HepG2 (cell line): Measurements from ENCODE around the gene IARS2. TPM values are rescaled to one million over a fixed set of nuclear protein-coding genes. Genes with fewer than 3 reads are reported as not detected.
A peak's percentile ranks its signal among the peaks of the same experiment; 100 is the strongest.

ENCODE experiments used
- CCAR2 ChIP-seq: fragments of 200-400 bp; formaldehyde crosslinking; optimal IDR thresholded peaks from 2 replicates; pipeline ENCODE3; 2018; ENCODE audit warnings: low read depth, mild to moderate bottlenecking, low read length, moderate library complexity
- CEBPB ChIP-seq: IDR thresholded peaks from 2 replicates; pipeline ENCODE4 v1.6.1; 2011; ENCODE audit warnings: low read depth, low read length, improper control_type of control experiment, borderline replicate concordance
- CHCHD3 ChIP-seq: sonication (generic); formaldehyde crosslinking; IDR thresholded peaks from 2 replicates; pipeline ENCODE4 v1.8.0; 2022; ENCODE audit warnings: mild to moderate bottlenecking, missing genetic modification reagents, moderate library complexity
- ERF ChIP-seq: IDR thresholded peaks from 2 replicates; pipeline ENCODE4 v1.6.1; 2018; ENCODE audit warnings: missing biosample characterization, missing genetic modification reagents
- FLYWCH1 ChIP-seq: sonication (generic); formaldehyde crosslinking; IDR thresholded peaks from 2 replicates; pipeline ENCODE4 v1.8.1; 2023; ENCODE audit warnings: mild to moderate bottlenecking, missing genetic modification reagents
- ISX ChIP-seq: sonication (generic); formaldehyde crosslinking; conservative IDR thresholded peaks from 2 replicates; pipeline ENCODE4 v1.5.0; 2020; ENCODE audit warnings: missing genetic modification reagents
- KAT8 ChIP-seq: IDR thresholded peaks from 2 replicates; pipeline ENCODE4 v1.6.1; 2016; ENCODE audit warnings: missing genetic modification reagents, missing compliant biosample characterization
- KLF12 ChIP-seq: sonication (generic); formaldehyde crosslinking; IDR thresholded peaks from 2 replicates; pipeline ENCODE4 v1.4.0; 2020; ENCODE audit warnings: missing genetic modification reagents, borderline replicate concordance
- MED8 ChIP-seq: sonication (generic); formaldehyde crosslinking; IDR thresholded peaks from 2 replicates; pipeline ENCODE4 v1.8.1; 2023; ENCODE audit warnings: mild to moderate bottlenecking, missing genetic modification reagents; ENCODE audit not compliant: insufficient replicate concordance
- MEF2D ChIP-seq: sonication (generic); formaldehyde crosslinking; IDR thresholded peaks from 2 replicates; pipeline ENCODE4 v1.5.1; 2020; ENCODE audit warnings: mild to moderate bottlenecking, missing genetic modification reagents
- NR2F1 ChIP-seq, 2 experiments: fragments of 450-650 bp in 1 of 2; formaldehyde crosslinking in 1 of 2; IDR thresholded peaks; 2 replicates each; pipeline versions ENCODE4 v1.5.0 to v1.6.1; 2016 to 2020; ENCODE audit warnings: mild to moderate bottlenecking in 1 of 2, missing compliant biosample characterization in 1 of 2, missing genetic modification reagents in 1 of 2, moderate library complexity in 1 of 2
- PAF1 ChIP-seq: IDR thresholded peaks from 2 replicates; pipeline ENCODE4 v1.6.1; 2016; ENCODE audit warnings: missing genetic modification reagents, missing compliant biosample characterization
- RBAK ChIP-seq: sonication (generic); formaldehyde crosslinking; IDR thresholded peaks from 2 replicates; pipeline ENCODE4 v1.5.1; 2020; ENCODE audit warnings: mild to moderate bottlenecking, missing genetic modification reagents
- TAF15 ChIP-seq: fragments of 200-400 bp; formaldehyde crosslinking; IDR thresholded peaks from one replicate; pipeline ENCODE4 v1.6.1; 2018; ENCODE audit warnings: mild to moderate bottlenecking, low read depth, low read length; ENCODE audit not compliant: poor library complexity, severe bottlenecking
- TOE1 ChIP-seq: sonication (generic); formaldehyde crosslinking; IDR thresholded peaks from 2 replicates; pipeline ENCODE4 v1.4.0; 2020; ENCODE audit warnings: mild to moderate bottlenecking, missing genetic modification reagents
- ZBTB2 ChIP-seq: sonication (generic); formaldehyde crosslinking; IDR thresholded peaks from 2 replicates; pipeline ENCODE4 v1.8.0; 2022; ENCODE audit warnings: low read depth, missing genetic modification reagents
- ZBTB3 ChIP-seq: sonication (generic); formaldehyde crosslinking; IDR thresholded peaks from 2 replicates; pipeline ENCODE4 v1.4.0; 2020; ENCODE audit warnings: low read depth, mild to moderate bottlenecking, moderate library complexity, missing genetic modification reagents, borderline replicate concordance
- ZFP36L2 ChIP-seq: sonication (generic); formaldehyde crosslinking; IDR thresholded peaks from 2 replicates; pipeline ENCODE4 v1.4.0; 2020; ENCODE audit warnings: missing genetic modification reagents
- ZNF251 ChIP-seq: sonication (generic); formaldehyde crosslinking; IDR thresholded peaks from 2 replicates; pipeline ENCODE4 v1.9.0; 2021; ENCODE audit warnings: mild to moderate bottlenecking, missing genetic modification reagents
- ZNF260 ChIP-seq: sonication (generic); formaldehyde crosslinking; IDR thresholded peaks from 2 replicates; pipeline ENCODE4 v1.4.0; 2020; ENCODE audit warnings: missing genetic modification reagents, low read depth, mild to moderate bottlenecking, borderline replicate concordance
- ZNF263 ChIP-seq: sonication (generic); formaldehyde crosslinking; IDR thresholded peaks from 2 replicates; pipeline ENCODE4 v1.4.0; 2020; ENCODE audit warnings: missing genetic modification reagents
- ZNF333 ChIP-seq: sonication (generic); formaldehyde crosslinking; IDR thresholded peaks from 2 replicates; pipeline ENCODE4 v1.4.0; 2020; ENCODE audit warnings: mild to moderate bottlenecking, missing genetic modification reagents, borderline replicate concordance
- ZNF562 ChIP-seq: sonication (generic); formaldehyde crosslinking; IDR thresholded peaks from 2 replicates; pipeline ENCODE4 v1.8.0; 2022; ENCODE audit warnings: missing genetic modification reagents, borderline replicate concordance
- ZNF570 ChIP-seq: sonication (generic); formaldehyde crosslinking; IDR thresholded peaks from 2 replicates; pipeline ENCODE4 v1.4.0; 2020; ENCODE audit warnings: mild to moderate bottlenecking, missing genetic modification reagents, borderline replicate concordance
- ZNF674 ChIP-seq: sonication (generic); formaldehyde crosslinking; IDR thresholded peaks from 2 replicates; pipeline ENCODE4 v1.5.0; 2020; ENCODE audit warnings: low read depth, mild to moderate bottlenecking, missing genetic modification reagents
- ZNF883 ChIP-seq: sonication (generic); formaldehyde crosslinking; IDR thresholded peaks from 2 replicates; pipeline ENCODE4 v1.5.1; 2020; ENCODE audit warnings: mild to moderate bottlenecking, missing genetic modification reagents; ENCODE audit errors: not compliant biosample characterization
- ZZZ3 ChIP-seq: sonication (generic); formaldehyde crosslinking; IDR thresholded peaks from 2 replicates; pipeline ENCODE4 v1.4.0; 2020; ENCODE audit warnings: missing genetic modification reagents, mild to moderate bottlenecking, borderline replicate concordance
- polyA plus RNA-seq, 8 experiments: library from polyadenylated mRNA; depleted of rRNA in 3 of 8; stranded (reverse) in 7 of 8; unstranded in 1 of 8; fragments of >200 nt; fragmentation: Illumina TruSeq in 4 of 8; extraction: Trizol in 4 of 8; gene quantifications; 2 replicates each; pipeline versions ENCODE4 v1.2.1 to v1.2.3, GENCODE V29; 2011 to 2016; ENCODE audit warnings: low read depth in 4 of 8, missing spikeins in 1 of 8, mixed read lengths in 1 of 8; ENCODE audit not compliant: insufficient read depth in 1 of 8
- total RNA-seq, 5 experiments: library from RNA; depleted of rRNA; stranded (reverse); fragments of >200 nt; fragmentation: Illumina TruSeq; extraction: Trizol; gene quantifications; 2 replicates each; pipeline ENCODE4 v1.2.3, GENCODE V29; 2016; ENCODE audit warnings: low read depth in 1 of 5
- TF ChIP-seq, protein P1 (sequence below): sonication (generic); formaldehyde crosslinking; IDR thresholded peaks from 2 replicates; pipeline ENCODE4 v1.4.0; 2020; ENCODE audit warnings: missing genetic modification reagents, borderline replicate concordance

Gene IARS2
- total and polyA plus RNA-seq, 2 of the 13 experiments (the other 11 are each of a cell fraction or from before 2014, with no cell fraction given): 28.6 to 122 TPM

- TF ChIP-seq ERF (CRISPR knock-in tag) (peak; percentile 92), ZNF263 (CRISPR knock-in tag) (0 out of 2 replicates have a peak, but pooled peaks have one; percentile 9), ZBTB2 (CRISPR knock-in tag) (peak; percentile 83), ZNF333 (CRISPR knock-in tag) (0 out of 2 replicates have a peak, but pooled peaks have one; percentile 79), ZNF674 (CRISPR knock-in tag) (no peak), PAF1 (CRISPR knock-in tag) (no peak), ISX (CRISPR knock-in tag) (no peak), MEF2D (peak; percentile 70; the same call in 1 of the 2 replicates), NR2F1 (CRISPR knock-in tag; IDR thresholded peaks at IDR 0.05) (no peak), ZZZ3 (CRISPR knock-in tag) (peak; percentile 78; the same call in 1 of the 2 replicates), TOE1 (CRISPR knock-in tag) (no peak), ZNF251 (no peak), ZNF570 (CRISPR knock-in tag) (no peak), CCAR2 (no peak), ZBTB3 (CRISPR knock-in tag) (no peak), ZNF883 (peak; percentile 73), TAF15 (no peak), CEBPB (no peak), ZFP36L2 (no peak), KLF12 (CRISPR knock-in tag) (no peak), RBAK (CRISPR knock-in tag) (no peak), FLYWCH1 (CRISPR knock-in tag) (no peak), ZNF260 (no peak), ZNF562 (no peak), CHCHD3 (CRISPR knock-in tag) (no peak), KAT8 (CRISPR knock-in tag) (peak; percentile 98), MED8 (CRISPR knock-in tag) (peak; percentile 91)
- TF ChIP-seq, protein P1, sequence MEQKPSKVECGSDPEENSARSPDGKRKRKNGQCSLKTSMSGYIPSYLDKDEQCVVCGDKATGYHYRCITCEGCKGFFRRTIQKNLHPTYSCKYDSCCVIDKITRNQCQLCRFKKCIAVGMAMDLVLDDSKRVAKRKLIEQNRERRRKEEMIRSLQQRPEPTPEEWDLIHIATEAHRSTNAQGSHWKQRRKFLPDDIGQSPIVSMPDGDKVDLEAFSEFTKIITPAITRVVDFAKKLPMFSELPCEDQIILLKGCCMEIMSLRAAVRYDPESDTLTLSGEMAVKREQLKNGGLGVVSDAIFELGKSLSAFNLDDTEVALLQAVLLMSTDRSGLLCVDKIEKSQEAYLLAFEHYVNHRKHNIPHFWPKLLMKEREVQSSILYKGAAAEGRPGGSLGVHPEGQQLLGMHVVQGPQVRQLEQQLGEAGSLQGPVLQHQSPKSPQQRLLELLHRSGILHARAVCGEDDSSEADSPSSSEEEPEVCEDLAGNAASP (CRISPR knock-in tag): peak; percentile 48; the same call in 1 of the 2 replicates
Measured at GRCh38 chr1:220046052-220046930, 47.6 kb upstream of the IARS2 start, which contains the start of gene EPRS1 (continued).
